IMR-90 (cell line): ENCODE results near the gene PLCB3. TPM values are rescaled to one million over a fixed set of nuclear protein-coding genes. Genes with fewer than 3 reads are reported as not detected.
A peak's percentile ranks its signal among the peaks of the same experiment; 100 is the strongest.

Experiments
- ATAC-seq: fragments of 200-7000 bp; cut with Tn5 transposase; 2 replicates; pipeline ENCODE4 v1.9.1; 2020; ENCODE audit warnings: low read depth, mild to moderate bottlenecking, moderate library complexity
- BruUV-seq: library from RNA; stranded (reverse); fragments of 400-500 nt; replicated peaks from 2 replicates; lab custom pipeline; 2021; lab: Mats Ljungman, UMichigan
- CTCF ChIA-PET: fragments of 300-600 bp; formaldehyde crosslinking; extraction: SDS; loops from one replicate; lab custom pipeline; 2021; ENCODE audit warnings: antibody characterized with exemption; lab: Yijun Ruan, JAX
- POLR2A ChIA-PET: fragments of 300-600 bp; sonication (Branson Sonifier 250); formaldehyde crosslinking; loops from one replicate; lab custom pipeline; 2022; ENCODE audit warnings: antibody characterized with exemption; ENCODE audit not compliant: unreplicated experiment; lab: Charles Lee
- DNase-seq: peaks from one replicate; pipeline ENCODE4 v3.0.0; 2013
- H2AFZ ChIP-seq: replicated peaks from 2 replicates; pipeline ENCODE3; 2013; ENCODE audit warnings: low read length, mild to moderate bottlenecking; ENCODE audit not compliant: poor library complexity
- H2AK5ac ChIP-seq: 2 replicates; pipeline ENCODE4 v1.6.1; 2013; ENCODE audit warnings: low read depth, low read length, inconsistent platforms
- H2AK9ac ChIP-seq: replicated peaks from 2 replicates; pipeline ENCODE3; 2013; ENCODE audit warnings: mild to moderate bottlenecking, low read depth, low read length, moderate library complexity; ENCODE audit not compliant: poor library complexity
- H2BK120ac ChIP-seq: 2 replicates; pipeline ENCODE4 v1.6.1; 2013; ENCODE audit warnings: low read depth, low read length, inconsistent platforms
- H2BK15ac ChIP-seq: 3 replicates; pipeline ENCODE4 v1.6.1; 2013; ENCODE audit warnings: low read depth, low read length, inconsistent platforms
- H2BK20ac ChIP-seq: 2 replicates; pipeline ENCODE4 v1.6.1; 2013; ENCODE audit warnings: low read depth, mild to moderate bottlenecking, inconsistent platforms, low read length, moderate library complexity
- H2BK5ac ChIP-seq: 2 replicates; pipeline ENCODE4 v1.6.1; 2013; ENCODE audit warnings: mild to moderate bottlenecking, low read depth, low read length, inconsistent platforms; ENCODE audit not compliant: poor library complexity, severe bottlenecking
- H3K14ac ChIP-seq: replicated peaks from 2 replicates; pipeline ENCODE4 v1.6.1; 2013; ENCODE audit warnings: low read depth, low read length, inconsistent platforms
- H3K18ac ChIP-seq: 2 replicates; pipeline ENCODE4 v1.6.1; 2013; ENCODE audit warnings: low read depth, low read length, control low read depth
- H3K23ac ChIP-seq: 2 replicates; pipeline ENCODE4 v1.6.1; 2013; ENCODE audit warnings: low read depth, low read length, inconsistent platforms
- H3K27ac ChIP-seq: 2 replicates; pipeline ENCODE4 v1.5.1; 2013; ENCODE audit warnings: mild to moderate bottlenecking, control low read depth, low read length; ENCODE audit not compliant: insufficient read depth
- H3K27me3 ChIP-seq: 2 replicates; pipeline ENCODE4 v1.6.1; 2013; ENCODE audit warnings: low read length; ENCODE audit not compliant: control insufficient read depth, insufficient read depth
- H3K36me3 ChIP-seq: 2 replicates; pipeline ENCODE4 v1.6.1; 2013; ENCODE audit warnings: low read length, mixed read lengths; ENCODE audit not compliant: control insufficient read depth, insufficient read depth
- H3K4ac ChIP-seq: 2 replicates; pipeline ENCODE4 v1.6.1; 2013; ENCODE audit warnings: low read depth, low read length, inconsistent platforms
- H3K4me1 ChIP-seq: 2 replicates; pipeline ENCODE4 v1.6.1; 2013; ENCODE audit warnings: low read length, mixed read lengths; ENCODE audit not compliant: control insufficient read depth, insufficient read depth
- H3K4me2 ChIP-seq: 2 replicates; pipeline ENCODE4 v1.6.1; 2013; ENCODE audit warnings: low read depth, mild to moderate bottlenecking, control low read depth, low read length, moderate library complexity
- H3K4me3 ChIP-seq: 2 replicates; pipeline ENCODE4 v1.5.1; 2013; ENCODE audit warnings: low read depth, mild to moderate bottlenecking, control low read depth, low read length, moderate library complexity; ENCODE audit not compliant: insufficient read depth
- H3K56ac ChIP-seq: 2 replicates; pipeline ENCODE4 v1.6.1; 2013; ENCODE audit warnings: low read length, inconsistent platforms; ENCODE audit not compliant: insufficient read depth; ENCODE audit errors: extremely low read depth
- H3K79me1 ChIP-seq, 2 experiments: 2 replicates each; pipeline ENCODE4 v1.6.1; 2013; ENCODE audit warnings: low read length in 2 of 2, inconsistent platforms in 1 of 2, low read depth in 1 of 2
- H3K9ac ChIP-seq: 2 replicates; pipeline ENCODE4 v1.6.1; 2013; ENCODE audit warnings: low read depth, low read length, control low read depth
- H3K9me1 ChIP-seq: 2 replicates; pipeline ENCODE4 v1.6.1; 2013; ENCODE audit warnings: low read length, inconsistent platforms; ENCODE audit not compliant: insufficient read depth
- H3K9me3 ChIP-seq: 2 replicates; pipeline ENCODE4 v1.6.1; 2013; ENCODE audit warnings: low read length; ENCODE audit not compliant: control insufficient read depth, insufficient read depth
- H4K20me1 ChIP-seq: 2 replicates; pipeline ENCODE4 v1.6.1; 2013; ENCODE audit warnings: low read length, inconsistent platforms; ENCODE audit not compliant: insufficient read depth
- H4K5ac ChIP-seq: 2 replicates; pipeline ENCODE4 v1.6.1; 2013; ENCODE audit warnings: mild to moderate bottlenecking, low read depth, low read length, control low read depth
- H4K8ac ChIP-seq, 2 experiments: 2 replicates each; pipeline ENCODE4 v1.6.1; 2013; ENCODE audit warnings: low read depth in 2 of 2, low read length in 2 of 2, control low read depth in 1 of 2, inconsistent platforms in 1 of 2
- H4K91ac ChIP-seq: 2 replicates; pipeline ENCODE4 v1.6.1; 2013; ENCODE audit warnings: low read depth, low read length, inconsistent platforms; ENCODE audit not compliant: insufficient read depth
- CHD1 ChIP-seq: IDR thresholded peaks from 2 replicates; pipeline ENCODE4 v1.6.1; 2012; ENCODE audit warnings: low read depth, low read length, improper control_type of control experiment
- FOS ChIP-seq: fragments of 150-350 bp; IDR thresholded peaks from 2 replicates; pipeline ENCODE4 v1.6.1; 2016; ENCODE audit warnings: low read depth, low read length
- MXI1 ChIP-seq: IDR thresholded peaks from 2 replicates; pipeline ENCODE4 v1.6.1; 2012; ENCODE audit warnings: low read depth, mild to moderate bottlenecking, low read length, moderate library complexity, borderline replicate concordance
- WGBS, 2 experiments: methylation state at CpG; one replicate each; pipeline versions ENCODE4 v1.1.5 to v1.1.7; 2013; ENCODE audit warnings: missing lambda C conversion rate in 2 of 2; ENCODE audit not compliant: insufficient read length in 1 of 2; ENCODE audit errors: extremely low coverage in 2 of 2; 5-methylcytosine and 5-hydroxymethylcytosine counted together
- dilution Hi-C: fragments of 300-500 bp; cut with HindIII; formaldehyde crosslinking; loops from one replicate; pipeline ENCODE4 v1.14.3; 2018; ENCODE audit warnings: low sequenced_read_pairs; ENCODE audit not compliant: unreplicated experiment
- in situ Hi-C: fragments of 300-500 bp; cut with MboI; formaldehyde crosslinking; loops from 3 replicates; pipeline ENCODE4 v1.14.3; 2019; ENCODE audit warnings: low sequenced_read_pairs, inconsistent platforms, mixed read lengths
- intact Hi-C: fragments of 100-400 bp; cut with micrococcal nuclease; formaldehyde crosslinking; loops from 2 replicates; pipeline ENCODE4 v1.10.0; 2022
- polyA plus RNA-seq, 3 experiments: library from polyadenylated mRNA; depleted of rRNA; stranded (reverse); fragments of >200 nt; gene quantifications; 2 replicates each; pipeline ENCODE4 v1.2.3, GENCODE V29; 2012; ENCODE audit warnings: low replicate concordance in 1 of 3
- total RNA-seq: library from RNA; depleted of rRNA; stranded (reverse); fragments of >200 nt; gene quantifications from 2 replicates; pipeline ENCODE4 v1.2.3, GENCODE V29; 2012
- TF ChIP-seq, protein P1 (sequence below): conservative IDR thresholded peaks from 2 replicates; pipeline ENCODE4 v1.5.1; 2012; ENCODE audit warnings: mild to moderate bottlenecking, low read depth, low read length, improper control_type of control experiment
- TF ChIP-seq, protein P2 (sequence below): fragments of 150-350 bp; IDR thresholded peaks from 2 replicates; pipeline ENCODE4 v1.6.1; 2017; ENCODE audit warnings: mild to moderate bottlenecking, antibody characterized with exemption, low read length, low read depth

The PLCB3 gene
- total and polyA plus RNA-seq, 2 of the 4 experiments (the other 2 are of a cell fraction), result 23.9 to 24.9 TPM

DNA sequence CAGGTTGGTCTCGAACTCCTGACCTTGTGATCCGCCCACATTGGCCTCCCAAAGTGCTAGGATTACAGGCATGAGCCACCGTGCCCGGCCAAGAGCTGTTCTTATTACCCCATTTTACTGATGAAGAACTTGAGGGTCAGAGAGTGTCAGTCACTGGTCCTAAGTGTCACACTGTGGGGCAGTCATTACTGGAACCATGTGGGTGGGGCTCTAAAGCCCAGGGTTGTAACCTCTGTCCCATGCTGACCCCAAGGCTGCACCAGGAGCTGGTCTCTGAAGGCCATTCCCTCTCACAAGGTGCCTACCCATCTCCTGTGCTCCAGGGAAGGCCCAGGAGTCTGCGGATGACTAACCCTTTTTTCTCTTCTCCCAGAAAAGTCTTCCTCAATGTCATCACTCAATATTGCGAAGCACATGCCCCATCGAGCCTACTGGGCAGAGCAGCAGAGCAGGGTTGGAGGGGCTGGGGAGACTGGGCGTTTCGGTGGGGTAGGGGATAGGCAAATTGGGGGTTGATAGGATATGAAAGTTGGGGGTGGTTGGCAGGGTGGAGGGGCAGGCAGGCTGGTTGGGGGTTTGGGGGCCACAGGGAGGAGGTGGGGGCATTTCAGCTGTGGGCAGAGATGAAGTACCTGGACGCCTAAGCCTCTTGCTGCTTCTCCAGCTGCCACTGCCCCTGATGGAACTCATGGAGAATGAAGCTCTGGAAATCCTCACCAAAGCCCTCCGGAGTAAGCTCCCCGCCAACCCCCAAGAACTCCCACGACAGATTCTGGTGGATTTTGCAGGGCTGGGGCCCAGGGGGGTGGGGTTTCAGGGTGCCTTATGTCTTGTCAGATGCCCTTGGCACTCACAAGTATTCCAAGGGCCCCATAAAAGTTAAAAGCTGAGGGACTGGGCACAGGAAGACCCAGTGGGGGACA lies 52.0 kb downstream of the PLCB3 start:
- no peak overlapping the region for H3K14ac ChIP-seq
- CTCF ChIA-PET, result interaction anchor here (1.0 to 1.8 kb wide), 4 partner anchors 28 to 99 kb away, joined by 3 to 13 read pairs (median 6); partner anchors contain the start of gene PLCB3
- peaks cover 12% of the 10 kb centered on the region for H3K4me1 ChIP-seq
- no peak overlapping the region for H4K91ac ChIP-seq
- peaks cover 14 to 20% of the 10 kb centered on the region in 2 experiments; a peak in 3 of 4 replicates for H3K79me1 ChIP-seq
- no peak overlapping the region for H2AFZ ChIP-seq
- no peak overlapping the region for H2BK120ac ChIP-seq
- peaks cover 11% of the 10 kb centered on the region for H4K20me1 ChIP-seq
- H3K9ac ChIP-seq, result no peak overlapping the region
- no peak overlapping the region for H2AK9ac ChIP-seq
- no peak overlapping the region for H4K8ac ChIP-seq
- H2AK5ac ChIP-seq, result 0 out of 2 replicates have a peak overlapping the region, but pooled peaks have one; percentile 24
- H2BK20ac ChIP-seq, result no peak overlapping the region
- no peak overlapping the region for H3K23ac ChIP-seq
- no peak for ATAC-seq
- no peak for DNase-seq
- no peak overlapping the region for H3K56ac ChIP-seq
- WGBS, 2 experiments, result 77% methylated on average over 3 of the region's 13 CpGs; no CpG with 5 or more reads in 1 of the 2 experiments
- dilution Hi-C loops, result no loop called here
- TF ChIP-seq MXI1 (no peak), FOS (no peak), CHD1 (no peak)
- TF ChIP-seq, protein P1, sequence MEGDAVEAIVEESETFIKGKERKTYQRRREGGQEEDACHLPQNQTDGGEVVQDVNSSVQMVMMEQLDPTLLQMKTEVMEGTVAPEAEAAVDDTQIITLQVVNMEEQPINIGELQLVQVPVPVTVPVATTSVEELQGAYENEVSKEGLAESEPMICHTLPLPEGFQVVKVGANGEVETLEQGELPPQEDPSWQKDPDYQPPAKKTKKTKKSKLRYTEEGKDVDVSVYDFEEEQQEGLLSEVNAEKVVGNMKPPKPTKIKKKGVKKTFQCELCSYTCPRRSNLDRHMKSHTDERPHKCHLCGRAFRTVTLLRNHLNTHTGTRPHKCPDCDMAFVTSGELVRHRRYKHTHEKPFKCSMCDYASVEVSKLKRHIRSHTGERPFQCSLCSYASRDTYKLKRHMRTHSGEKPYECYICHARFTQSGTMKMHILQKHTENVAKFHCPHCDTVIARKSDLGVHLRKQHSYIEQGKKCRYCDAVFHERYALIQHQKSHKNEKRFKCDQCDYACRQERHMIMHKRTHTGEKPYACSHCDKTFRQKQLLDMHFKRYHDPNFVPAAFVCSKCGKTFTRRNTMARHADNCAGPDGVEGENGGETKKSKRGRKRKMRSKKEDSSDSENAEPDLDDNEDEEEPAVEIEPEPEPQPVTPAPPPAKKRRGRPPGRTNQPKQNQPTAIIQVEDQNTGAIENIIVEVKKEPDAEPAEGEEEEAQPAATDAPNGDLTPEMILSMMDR, result no peak
- TF ChIP-seq, protein P2, sequence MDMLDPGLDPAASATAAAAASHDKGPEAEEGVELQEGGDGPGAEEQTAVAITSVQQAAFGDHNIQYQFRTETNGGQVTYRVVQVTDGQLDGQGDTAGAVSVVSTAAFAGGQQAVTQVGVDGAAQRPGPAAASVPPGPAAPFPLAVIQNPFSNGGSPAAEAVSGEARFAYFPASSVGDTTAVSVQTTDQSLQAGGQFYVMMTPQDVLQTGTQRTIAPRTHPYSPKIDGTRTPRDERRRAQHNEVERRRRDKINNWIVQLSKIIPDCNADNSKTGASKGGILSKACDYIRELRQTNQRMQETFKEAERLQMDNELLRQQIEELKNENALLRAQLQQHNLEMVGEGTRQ, result no peak
- no peak overlapping the region for H2BK5ac ChIP-seq
- no peak overlapping the region for H3K27ac ChIP-seq
- peaks cover 25% of the 10 kb centered on the region for H3K27me3 ChIP-seq
- BruUV-seq, result no TSS peak
- H3K4me2 ChIP-seq, result no peak overlapping the region
- no peak overlapping the region for H3K18ac ChIP-seq
- H3K36me3 ChIP-seq, result no peaks in the 10 kb centered on the region
- H3K9me3 ChIP-seq, result no peaks in the 10 kb centered on the region
- no peak overlapping the region for H4K5ac ChIP-seq
- intact Hi-C loops, result loop anchor here (1.0 to 10.0 kb wide), 3 partner anchors 28 to 299 kb away; partner anchors contain the start of gene DNAJC4
- H3K4ac ChIP-seq, result no peak overlapping the region
- POLR2A ChIA-PET, result no interaction called here
- no peak overlapping the region for H2BK15ac ChIP-seq
- no peak overlapping the region for H3K4me3 ChIP-seq
- H3K9me1 ChIP-seq, result no peaks in the 10 kb centered on the region
- in situ Hi-C loops, result loop anchor here (5.0 kb wide), 1 partner anchor 101 kb away; no protein-coding TSS in a partner anchor
